Fibroblast of lung (primary cell): ENCODE measurements around the gene LDHD.

Source experiments
- CTCF ChIP-seq, 2 donors: IDR thresholded peaks in 1 of 2; conservative IDR thresholded peaks in 1 of 2; 1 replicate in 1 of 2; 2 replicates in 1 of 2; pipeline ENCODE4 v1.5.1; 2011 to 2012; ENCODE audit warnings: low read length in 2 of 2, control low read depth in 1 of 2, inconsistent platforms in 1 of 2, low read depth in 1 of 2, mild to moderate bottlenecking in 1 of 2
- EZH2 ChIP-seq: IDR thresholded peaks from 2 replicates; pipeline ENCODE4 v1.5.1; 2012; ENCODE audit warnings: low read length, control low read depth, mild to moderate bottlenecking; ENCODE audit errors: missing control alignments

- TF ChIP-seq CTCF (conservative IDR thresholded peaks at IDR 0.05 in 1 of 2, IDR thresholded peaks at IDR 0.05 in 1 of 2; ENCODE audit: low read depth in 1 of 2, low read length in 2 of 2) = no peak
- no peak for TF ChIP-seq EZH2
Measured at GRCh38 chr16:75088934-75089333, 27.6 kb downstream of the LDHD start.
